Right lobe of liver (tissue), 6 donors: ENCODE data around the gene EDN2. TPM values are rescaled to one million over a fixed set of nuclear protein-coding genes. Genes with fewer than 3 reads are reported as not detected.

Experiments used
- ATAC-seq, 4 donors: fragments of 200-7000 bp; cut with Tn5 transposase; one replicate each; pipeline ENCODE4 v1.9.1; 2020; ENCODE audit warnings: mild to moderate bottlenecking in 4 of 4, moderate library complexity in 4 of 4
- DNase-seq, 3 donors: peaks; one replicate each; pipeline ENCODE4 v3.0.0-alpha.2; 2020
- H3K27ac ChIP-seq, 3 donors: fragments of 200-600 bp; one replicate each; pipeline ENCODE4 v1.8.0; 2022
- H3K27me3 ChIP-seq, 2 donors: fragments of 200-600 bp; one replicate each; pipeline ENCODE4 v1.8.0; 2022
- H3K36me3 ChIP-seq, 4 donors: fragments of 200-600 bp; sonication (generic) in 1 of 4; one replicate each; pipeline versions ENCODE4 v1.5.1 to v1.8.0; 2017 to 2022; ENCODE audit warnings: control low read depth in 1 of 4
- H3K4me1 ChIP-seq, 4 donors: fragments of 200-600 bp; sonication (generic) in 1 of 4; one replicate each; pipeline versions ENCODE4 v1.5.1 to v1.8.0; 2017 to 2022; ENCODE audit warnings: control low read depth in 1 of 4
- H3K4me3 ChIP-seq, 3 donors: fragments of 200-600 bp; one replicate each; pipeline ENCODE4 v1.8.0; 2022
- H3K9me3 ChIP-seq, 4 donors: fragments of 200-600 bp; sonication (generic) in 1 of 4; one replicate each; pipeline versions ENCODE4 v1.5.1 to v1.8.0; 2017 to 2022; ENCODE audit warnings: control low read depth in 1 of 4
- CTCF ChIP-seq, 4 donors: fragments of 200-600 bp in 3 of 4; fragments of 450-650 bp in 1 of 4; IDR thresholded peaks; one replicate each; pipeline versions ENCODE4 v1.5.1 to v1.8.0; 2016 to 2022; ENCODE audit warnings: antibody characterized with exemption in 4 of 4, mild to moderate bottlenecking in 2 of 4
- POLR2A ChIP-seq: fragments of 450-650 bp; IDR thresholded peaks from one replicate; pipeline ENCODE4 v1.6.1; 2017; ENCODE audit warnings: antibody characterized with exemption, mild to moderate bottlenecking
- WGBS: methylation state at CpG from one replicate; pipeline ENCODE4 v1.1.6; 2018; ENCODE audit warnings: low coverage, low lambda C conversion rate; ENCODE audit not compliant: insufficient coverage; ENCODE audit errors: missing lambda C conversion rate; 5-methylcytosine and 5-hydroxymethylcytosine counted together
- intact Hi-C, 2 donors: fragments of 100-400 bp; cut with DNase I; formaldehyde crosslinking; loops; one replicate each; pipeline versions ENCODE4 v1.11.2 to v1.14.1; 2022
- total RNA-seq, 6 experiments: library from RNA; depleted of rRNA in 2 of 6; stranded (reverse); fragments of >200 nt in 2 of 6; fragmentation: NEBNext Ultra II Directional in 3 of 6; extraction: Animal tissue kit (Norgen Biotek cat#: 25700) in 3 of 6; gene quantifications; one replicate each; pipeline versions ENCODE4 v1.1.0 to v1.2.4, GENCODE V29; 2016 to 2023
- donor health status: DM: no; HTN: yes; CAD: no.
- donor health status: DM: no; HTN: no; CAD: no.
- donor health status: DM: no; HTN: no; CAD: no.
- donor health status: DM: no; HTN: yes; CAD: no.
- donor health status: DM: no; HTN: yes; CAD: no.

The EDN2 gene
- total RNA-seq, 6 experiments from 2014 or later = 0.18 to 1.6 (median 0.31) TPM; not detected in 2

- Histone ChIP-seq H3K4me3 (no peak overlapping the region), H3K9me3 (no peaks in the 10 kb centered on the region), H3K27ac (no peak overlapping the region), H3K36me3 (no peaks in the 10 kb centered on the region), H3K4me1 (peaks cover 0 to 8% (median 3%) of the 10 kb centered on the region in 4 donors), H3K27me3 (no peaks in the 10 kb centered on the region)
- 85% methylated on average over 4 of the region's 7 CpGs for WGBS
- intact Hi-C loops = no loop called here
- ATAC-seq (no peak), DNase-seq (no peak)
- no peak for TF ChIP-seq POLR2A
Observed at GRCh38 chr1:41500781-41501518, 16.5 kb upstream of the EDN2 start.

GRCh38 chr1:41500378-41500777 lies 15.9 kb upstream of the EDN2 start:
- no peaks in the 10 kb centered on the region for H3K27me3 ChIP-seq
- WGBS = no CpG with 5 or more reads among the region's 10 CpGs
- TF ChIP-seq POLR2A = no peak
- no peak for TF ChIP-seq CTCF (IDR thresholded peaks at IDR 0.05)
- H3K36me3 ChIP-seq = no peaks in the 10 kb centered on the region
- no peak overlapping the region for H3K27ac ChIP-seq
- peak in 3 of 4 donors; percentile 6 to 69 (median 39) for ATAC-seq
- H3K4me1 ChIP-seq = peaks cover 0 to 10% (median 5%) of the 10 kb centered on the region in 4 donors
- H3K9me3 ChIP-seq = no peaks in the 10 kb centered on the region
- peak in 1 of 3 donors; percentile 69 for DNase-seq
- intact Hi-C loops = no loop called here
- no peak overlapping the region for H3K4me3 ChIP-seq

- 80% methylated on average over 2 of the region's 2 CpGs for WGBS
- Histone ChIP-seq H3K27me3 (no peaks in the 10 kb centered on the region), H3K36me3 (no peaks in the 10 kb centered on the region), H3K4me1 (peaks cover 0 to 10% (median 5%) of the 10 kb centered on the region in 4 donors), H3K9me3 (no peaks in the 10 kb centered on the region), H3K4me3 (no peak overlapping the region), H3K27ac (no peak overlapping the region)
- intact Hi-C loops = no loop called here
- DNase-seq (no peak), ATAC-seq (no peak)
- TF ChIP-seq POLR2A (no peak), CTCF (IDR thresholded peaks at IDR 0.05) (no peak)
Observed at GRCh38 chr1:41499591-41499990, 15.1 kb upstream of the EDN2 start.

GRCh38 chr1:41498804-41499203 lies 14.3 kb upstream of the EDN2 start:
- Histone ChIP-seq H3K9me3 (no peaks in the 10 kb centered on the region), H3K27ac (no peak overlapping the region), H3K36me3 (no peaks in the 10 kb centered on the region), H3K27me3 (no peaks in the 10 kb centered on the region), H3K4me1 (peaks cover 0 to 10% (median 5%) of the 10 kb centered on the region in 4 donors), H3K4me3 (no peak overlapping the region)
- peak; percentile 1 to 51 (median 40) for ATAC-seq
- 45% methylated on average over 4 of the region's 12 CpGs for WGBS
- TF ChIP-seq CTCF (IDR thresholded peaks at IDR 0.05) = no peak
- no peak for TF ChIP-seq POLR2A
- intact Hi-C loops = no loop called here
- peak in 2 of 3 donors; percentile 70 to 73 for DNase-seq

- no peak for TF ChIP-seq POLR2A
- no peak for TF ChIP-seq CTCF (IDR thresholded peaks at IDR 0.05)
- intact Hi-C loops = no loop called here
- Histone ChIP-seq H3K4me3 (no peak overlapping the region), H3K4me1 (peaks cover 0 to 10% (median 5%) of the 10 kb centered on the region in 4 donors), H3K27me3 (no peaks in the 10 kb centered on the region), H3K9me3 (no peaks in the 10 kb centered on the region), H3K36me3 (no peaks in the 10 kb centered on the region), H3K27ac (no peak overlapping the region)
- DNase-seq = no peak
- no CpG with 5 or more reads among the region's 5 CpGs for WGBS
- no peak for ATAC-seq
Observed at GRCh38 chr1:41498391-41498790, 13.9 kb upstream of the EDN2 start.
